HTR-8/SVneo (cell line): ENCODE measurements around the gene TMEM204.

ENCODE experiments used
- DNase-seq: peaks from one replicate; pipeline ENCODE4 v3.0.0; 2011; ENCODE audit warnings: low spot score, mixed read lengths; ENCODE audit not compliant: insufficient read length
- FAIRE-seq: peaks from 2 replicates; lab custom pipeline; 2011; peaks lifted over from hg19 to GRCh38; lab: Jason Lieb, UNC

The TMEM204 gene

GRCh38 chr16:1552129-1552528 is 18.7 kb downstream of the TMEM204 start:
- FAIRE-seq (no peak), DNase-seq (no peak)

- FAIRE-seq = no peak
- no peak for DNase-seq
Observed at GRCh38 chr16:1553946-1554825, 20.7 kb downstream of the TMEM204 start.

- DNase-seq (no peak), FAIRE-seq (no peak)
Observed at GRCh38 chr16:1554826-1555445, 21.5 kb downstream of the TMEM204 start.

GRCh38 chr16:1556254-1556653 is 22.8 kb downstream of the TMEM204 start:
- DNase-seq = no peak
- no peak for FAIRE-seq

- FAIRE-seq = no peak
Observed at GRCh38 chr16:1557074-1557473, 23.6 kb downstream of the TMEM204 start.

GRCh38 chr16:1557576-1557975 is 24.1 kb downstream of the TMEM204 start:
- DNase-seq (no peak), FAIRE-seq (no peak)

More at GRCh38 chr16:1557074-1557473, 23.6 kb downstream of the TMEM204 start:
- no peak for DNase-seq

GRCh38 chr16:1559446-1559975 is 26.0 kb downstream of the TMEM204 start:
- FAIRE-seq (no peak), DNase-seq (no peak)

- no peak for FAIRE-seq
- no peak for DNase-seq
Observed at GRCh38 chr16:1560153-1560552, 26.7 kb downstream of the TMEM204 start.

GRCh38 chr16:1560866-1561265 is 27.4 kb downstream of the TMEM204 start:
- DNase-seq (no peak), FAIRE-seq (no peak)

- FAIRE-seq = no peak
- DNase-seq = no peak
Observed at GRCh38 chr16:1561266-1561665, 27.8 kb downstream of the TMEM204 start.

GRCh38 chr16:1561836-1562235 is 28.4 kb downstream of the TMEM204 start:
- DNase-seq (no peak), FAIRE-seq (no peak)

GRCh38 chr16:1563786-1564185 is 30.3 kb downstream of the TMEM204 start:
- FAIRE-seq = no peak

GRCh38 chr16:1564325-1564724 is 30.9 kb downstream of the TMEM204 start:
- no peak for DNase-seq
- no peak for FAIRE-seq

More at GRCh38 chr16:1563786-1564185, 30.3 kb downstream of the TMEM204 start:
- no peak for DNase-seq

GRCh38 chr16:1565083-1565805 is 31.8 kb downstream of the TMEM204 start:
- no peak for FAIRE-seq
- DNase-seq = no peak

GRCh38 chr16:1567988-1568387 is 34.5 kb downstream of the TMEM204 start:
- FAIRE-seq (no peak), DNase-seq (no peak)

- DNase-seq (no peak), FAIRE-seq (no peak)
Observed at GRCh38 chr16:1571012-1571671, 37.7 kb downstream of the TMEM204 start.

GRCh38 chr16:1572673-1573072 is 39.2 kb downstream of the TMEM204 start:
- no peak for FAIRE-seq
- DNase-seq = no peak

GRCh38 chr16:1573301-1573700 is 39.8 kb downstream of the TMEM204 start:
- DNase-seq = no peak
- no peak for FAIRE-seq

- DNase-seq (no peak), FAIRE-seq (no peak)
Observed at GRCh38 chr16:1575578-1575977, 42.1 kb downstream of the TMEM204 start.

- FAIRE-seq = no peak
Observed at GRCh38 chr16:1579214-1579613, 45.7 kb downstream of the TMEM204 start.

More at GRCh38 chr16:1579214-1579613, 45.7 kb downstream of the TMEM204 start:
- DNase-seq = no peak
